IMR-90 (cell line): ENCODE data around the gene MRE11. TPM values are rescaled to one million over a fixed set of nuclear protein-coding genes. Genes with fewer than 3 reads are reported as not detected.

Source experiments
- ATAC-seq: fragments of 200-7000 bp; cut with Tn5 transposase; 2 replicates; pipeline ENCODE4 v1.9.1; 2020; ENCODE audit warnings: low read depth, mild to moderate bottlenecking, moderate library complexity
- BruUV-seq: library from RNA; stranded (reverse); fragments of 400-500 nt; replicated peaks from 2 replicates; lab custom pipeline; 2021; lab: Mats Ljungman, UMichigan
- CTCF ChIA-PET: fragments of 300-600 bp; formaldehyde crosslinking; extraction: SDS; loops from one replicate; lab custom pipeline; 2021; ENCODE audit warnings: antibody characterized with exemption; lab: Yijun Ruan, JAX
- POLR2A ChIA-PET: fragments of 300-600 bp; sonication (Branson Sonifier 250); formaldehyde crosslinking; loops from one replicate; lab custom pipeline; 2022; ENCODE audit warnings: antibody characterized with exemption; ENCODE audit not compliant: unreplicated experiment; lab: Charles Lee
- DNase-seq: peaks from one replicate; pipeline ENCODE4 v3.0.0; 2013
- H2AFZ ChIP-seq: replicated peaks from 2 replicates; pipeline ENCODE3; 2013; ENCODE audit warnings: low read length, mild to moderate bottlenecking; ENCODE audit not compliant: poor library complexity
- H2AK5ac ChIP-seq: 2 replicates; pipeline ENCODE4 v1.6.1; 2013; ENCODE audit warnings: low read depth, low read length, inconsistent platforms
- H2AK9ac ChIP-seq: replicated peaks from 2 replicates; pipeline ENCODE3; 2013; ENCODE audit warnings: mild to moderate bottlenecking, low read depth, low read length, moderate library complexity; ENCODE audit not compliant: poor library complexity
- H2BK120ac ChIP-seq: 2 replicates; pipeline ENCODE4 v1.6.1; 2013; ENCODE audit warnings: low read depth, low read length, inconsistent platforms
- H2BK15ac ChIP-seq: 3 replicates; pipeline ENCODE4 v1.6.1; 2013; ENCODE audit warnings: low read depth, low read length, inconsistent platforms
- H2BK20ac ChIP-seq: 2 replicates; pipeline ENCODE4 v1.6.1; 2013; ENCODE audit warnings: low read depth, mild to moderate bottlenecking, inconsistent platforms, low read length, moderate library complexity
- H2BK5ac ChIP-seq: 2 replicates; pipeline ENCODE4 v1.6.1; 2013; ENCODE audit warnings: mild to moderate bottlenecking, low read depth, low read length, inconsistent platforms; ENCODE audit not compliant: poor library complexity, severe bottlenecking
- H3K14ac ChIP-seq: replicated peaks from 2 replicates; pipeline ENCODE4 v1.6.1; 2013; ENCODE audit warnings: low read depth, low read length, inconsistent platforms
- H3K18ac ChIP-seq: 2 replicates; pipeline ENCODE4 v1.6.1; 2013; ENCODE audit warnings: low read depth, low read length, control low read depth
- H3K23ac ChIP-seq: 2 replicates; pipeline ENCODE4 v1.6.1; 2013; ENCODE audit warnings: low read depth, low read length, inconsistent platforms
- H3K27ac ChIP-seq: 2 replicates; pipeline ENCODE4 v1.5.1; 2013; ENCODE audit warnings: mild to moderate bottlenecking, control low read depth, low read length; ENCODE audit not compliant: insufficient read depth
- H3K27me3 ChIP-seq: 2 replicates; pipeline ENCODE4 v1.6.1; 2013; ENCODE audit warnings: low read length; ENCODE audit not compliant: control insufficient read depth, insufficient read depth
- H3K36me3 ChIP-seq: 2 replicates; pipeline ENCODE4 v1.6.1; 2013; ENCODE audit warnings: low read length, mixed read lengths; ENCODE audit not compliant: control insufficient read depth, insufficient read depth
- H3K4ac ChIP-seq: 2 replicates; pipeline ENCODE4 v1.6.1; 2013; ENCODE audit warnings: low read depth, low read length, inconsistent platforms
- H3K4me1 ChIP-seq: 2 replicates; pipeline ENCODE4 v1.6.1; 2013; ENCODE audit warnings: low read length, mixed read lengths; ENCODE audit not compliant: control insufficient read depth, insufficient read depth
- H3K4me2 ChIP-seq: 2 replicates; pipeline ENCODE4 v1.6.1; 2013; ENCODE audit warnings: low read depth, mild to moderate bottlenecking, control low read depth, low read length, moderate library complexity
- H3K4me3 ChIP-seq: 2 replicates; pipeline ENCODE4 v1.5.1; 2013; ENCODE audit warnings: low read depth, mild to moderate bottlenecking, control low read depth, low read length, moderate library complexity; ENCODE audit not compliant: insufficient read depth
- H3K56ac ChIP-seq: 2 replicates; pipeline ENCODE4 v1.6.1; 2013; ENCODE audit warnings: low read length, inconsistent platforms; ENCODE audit not compliant: insufficient read depth; ENCODE audit errors: extremely low read depth
- H3K79me1 ChIP-seq, 2 experiments: 2 replicates each; pipeline ENCODE4 v1.6.1; 2013; ENCODE audit warnings: low read length in 2 of 2, inconsistent platforms in 1 of 2, low read depth in 1 of 2
- H3K9ac ChIP-seq: 2 replicates; pipeline ENCODE4 v1.6.1; 2013; ENCODE audit warnings: low read depth, low read length, control low read depth
- H3K9me1 ChIP-seq: 2 replicates; pipeline ENCODE4 v1.6.1; 2013; ENCODE audit warnings: low read length, inconsistent platforms; ENCODE audit not compliant: insufficient read depth
- H3K9me3 ChIP-seq: 2 replicates; pipeline ENCODE4 v1.6.1; 2013; ENCODE audit warnings: low read length; ENCODE audit not compliant: control insufficient read depth, insufficient read depth
- H4K20me1 ChIP-seq: 2 replicates; pipeline ENCODE4 v1.6.1; 2013; ENCODE audit warnings: low read length, inconsistent platforms; ENCODE audit not compliant: insufficient read depth
- H4K5ac ChIP-seq: 2 replicates; pipeline ENCODE4 v1.6.1; 2013; ENCODE audit warnings: mild to moderate bottlenecking, low read depth, low read length, control low read depth
- H4K8ac ChIP-seq, 2 experiments: 2 replicates each; pipeline ENCODE4 v1.6.1; 2013; ENCODE audit warnings: low read depth in 2 of 2, low read length in 2 of 2, control low read depth in 1 of 2, inconsistent platforms in 1 of 2
- H4K91ac ChIP-seq: 2 replicates; pipeline ENCODE4 v1.6.1; 2013; ENCODE audit warnings: low read depth, low read length, inconsistent platforms; ENCODE audit not compliant: insufficient read depth
- MAFK ChIP-seq: IDR thresholded peaks from 2 replicates; pipeline ENCODE4 v1.6.1; 2012; ENCODE audit warnings: low read depth, low read length, improper control_type of control experiment
- RAD21 ChIP-seq: IDR thresholded peaks from 2 replicates; pipeline ENCODE4 v1.6.1; 2012; ENCODE audit warnings: low read length, improper control_type of control experiment
- RFX5 ChIP-seq: IDR thresholded peaks from 2 replicates; pipeline ENCODE4 v1.8.0; 2012; ENCODE audit warnings: low read depth, mild to moderate bottlenecking, low read length, moderate library complexity
- WGBS, 2 experiments: methylation state at CpG; one replicate each; pipeline versions ENCODE4 v1.1.5 to v1.1.7; 2013; ENCODE audit warnings: missing lambda C conversion rate in 2 of 2; ENCODE audit not compliant: insufficient read length in 1 of 2; ENCODE audit errors: extremely low coverage in 2 of 2; 5-methylcytosine and 5-hydroxymethylcytosine counted together
- dilution Hi-C: fragments of 300-500 bp; cut with HindIII; formaldehyde crosslinking; loops from one replicate; pipeline ENCODE4 v1.14.3; 2018; ENCODE audit warnings: low sequenced_read_pairs; ENCODE audit not compliant: unreplicated experiment
- in situ Hi-C: fragments of 300-500 bp; cut with MboI; formaldehyde crosslinking; loops from 3 replicates; pipeline ENCODE4 v1.14.3; 2019; ENCODE audit warnings: low sequenced_read_pairs, inconsistent platforms, mixed read lengths
- intact Hi-C: fragments of 100-400 bp; cut with micrococcal nuclease; formaldehyde crosslinking; loops from 2 replicates; pipeline ENCODE4 v1.10.0; 2022
- polyA plus RNA-seq, 3 experiments: library from polyadenylated mRNA; depleted of rRNA; stranded (reverse); fragments of >200 nt; gene quantifications; 2 replicates each; pipeline ENCODE4 v1.2.3, GENCODE V29; 2012; ENCODE audit warnings: low replicate concordance in 1 of 3
- total RNA-seq: library from RNA; depleted of rRNA; stranded (reverse); fragments of >200 nt; gene quantifications from 2 replicates; pipeline ENCODE4 v1.2.3, GENCODE V29; 2012

MRE11 gene
- total and polyA plus RNA-seq, 2 of the 4 experiments (the other 2 are of a cell fraction): 9.0 to 15.6 TPM

GRCh38 chr11:94518300-94518699 lies 24.7 kb upstream of the MRE11 start:
- POLR2A ChIA-PET: no interaction called here
- no CpG with 5 or more reads among the region's 4 CpGs for WGBS, 2 experiments
- CTCF ChIA-PET: interaction anchor here (0.6 to 1.6 kb wide), 5 partner anchors 21 to 655 kb away, joined by 3 to 7 read pairs (median 5); no protein-coding TSS in a partner anchor

More at GRCh38 chr11:94518300-94518699, 24.7 kb upstream of the MRE11 start:
- Histone ChIP-seq H3K4me1 (peaks cover 2% of the 10 kb centered on the region; the same call in 1 of the 2 replicates), H4K20me1 (no peaks in the 10 kb centered on the region), H4K91ac (no peak overlapping the region), H2AK5ac (no peak overlapping the region), H3K4me2 (no peak overlapping the region), H2BK120ac (no peak overlapping the region), H2BK5ac (no peak overlapping the region), H2BK15ac (no peak overlapping the region), H3K9ac (no peak overlapping the region), H2AFZ (no peak overlapping the region), H2AK9ac (no peak overlapping the region), H3K14ac (no peak overlapping the region), H3K27ac (no peak overlapping the region), H4K5ac (no peak overlapping the region), H3K23ac (no peak overlapping the region), H3K79me1 (no peaks in the 10 kb centered on the region), H2BK20ac (no peak overlapping the region), H3K36me3 (no peaks in the 10 kb centered on the region), H3K9me1 (no peaks in the 10 kb centered on the region), H3K27me3 (peaks cover 8% of the 10 kb centered on the region), H3K56ac (no peak overlapping the region), H3K4me3 (no peak overlapping the region), H4K8ac (no peak overlapping the region), H3K18ac (no peak overlapping the region), H3K9me3 (no peaks in the 10 kb centered on the region), H3K4ac (no peak overlapping the region)
- BruUV-seq: no TSS peak
- no peak for DNase-seq
- TF ChIP-seq RAD21 (no peak), MAFK (peak; percentile 91), RFX5 (no peak)
- in situ Hi-C loops (loop anchor here (5.0 kb wide), 1 partner anchor 79 kb away; no protein-coding TSS in a partner anchor), intact Hi-C loops (no loop called here), dilution Hi-C loops (no loop called here)
- no peak for ATAC-seq
